ENCODE results near the gene DLL4.
"Not testable (repeated sequence)": the region's sequence is repeated elsewhere in the genome, so short reads cannot be mapped to it uniquely, and the experiment has no call there.

DLL4 gene

DNA sequence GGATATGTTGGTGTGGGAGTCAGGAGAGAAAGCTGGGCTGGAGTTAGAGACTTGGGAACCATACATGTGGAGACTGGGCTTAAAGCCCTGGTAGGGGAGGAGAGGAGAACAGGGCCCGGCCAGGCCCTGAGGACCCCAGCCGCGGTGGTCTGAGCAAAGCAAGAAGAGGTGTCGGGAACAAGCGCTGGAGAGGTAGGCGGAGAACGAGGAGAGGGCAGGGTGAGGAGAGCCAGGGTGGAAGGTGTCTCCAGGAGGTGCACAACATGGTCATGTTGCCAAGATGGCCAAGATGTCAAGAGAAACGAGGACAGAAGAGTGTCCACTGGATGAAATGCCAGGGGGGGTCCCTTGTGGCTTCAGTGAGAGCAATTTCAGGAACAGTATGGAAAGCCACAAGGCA, 29.6 kb downstream of the DLL4 start:
- no peak for DNase-seq (ENCODE audit: low read depth, low spot score)

- no peak for DNase-seq (ENCODE audit: low read depth, low spot score)
Observed at GRCh38 chr15:40959331-40960141, 30.4 kb downstream of the DLL4 start.

- DNase-seq (ENCODE audit: low read depth, low spot score) = no peak
Observed at GRCh38 chr15:40960151-40960885, 31.2 kb downstream of the DLL4 start.

- no peak for DNase-seq (ENCODE audit: low read depth, low spot score)
Observed at GRCh38 chr15:40960925-40961324, 31.8 kb downstream of the DLL4 start.

DNA sequence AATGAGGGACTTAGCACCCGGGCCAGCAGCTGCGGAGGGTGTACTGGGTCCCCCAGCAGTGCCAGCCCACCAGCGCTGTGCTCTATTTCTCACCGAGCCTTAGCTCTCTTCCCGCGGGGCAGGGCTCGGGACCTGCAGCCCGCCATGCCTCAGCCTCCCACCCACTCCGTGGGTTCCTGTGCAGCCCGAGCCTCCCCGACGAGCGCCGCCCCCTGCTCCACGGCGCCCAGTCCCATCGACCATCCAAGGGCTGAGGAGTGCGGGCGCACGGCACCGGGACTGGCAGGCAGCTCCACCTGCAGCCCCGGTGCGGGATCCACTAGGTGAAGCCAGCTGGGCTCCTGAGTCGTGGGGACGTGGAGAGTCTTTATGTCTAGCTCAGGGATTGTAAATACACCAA, 32.6 kb downstream of the DLL4 start:
- not testable (repeated sequence) for DNase-seq (ENCODE audit: low read depth, low spot score)

DNA sequence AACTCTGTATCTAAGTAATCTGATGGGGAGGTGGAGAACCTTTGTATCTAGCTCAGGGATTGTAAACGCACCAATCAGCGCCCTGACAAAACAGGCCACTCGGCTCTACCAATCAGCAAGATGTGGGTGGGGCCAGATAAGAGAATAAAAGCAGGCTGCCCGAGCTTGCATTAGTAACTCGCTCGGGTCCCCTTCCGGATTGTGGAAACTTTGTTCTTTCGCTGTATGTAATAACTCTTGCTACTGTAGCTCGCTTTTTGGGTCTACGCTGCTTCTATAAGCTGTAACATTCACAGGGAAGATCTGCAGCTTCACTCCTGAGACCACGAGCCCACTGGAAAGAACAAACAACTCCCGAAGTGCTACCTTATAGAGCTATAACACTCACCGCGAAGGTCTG, 33.2 kb downstream of the DLL4 start:
- not testable (repeated sequence) for DNase-seq (ENCODE audit: low read depth, low spot score)

GRCh38 chr15:40963201-40963600, 34.1 kb downstream of the DLL4 start:
- DNase-seq (ENCODE audit: low read depth, low spot score) = no peak

DNA sequence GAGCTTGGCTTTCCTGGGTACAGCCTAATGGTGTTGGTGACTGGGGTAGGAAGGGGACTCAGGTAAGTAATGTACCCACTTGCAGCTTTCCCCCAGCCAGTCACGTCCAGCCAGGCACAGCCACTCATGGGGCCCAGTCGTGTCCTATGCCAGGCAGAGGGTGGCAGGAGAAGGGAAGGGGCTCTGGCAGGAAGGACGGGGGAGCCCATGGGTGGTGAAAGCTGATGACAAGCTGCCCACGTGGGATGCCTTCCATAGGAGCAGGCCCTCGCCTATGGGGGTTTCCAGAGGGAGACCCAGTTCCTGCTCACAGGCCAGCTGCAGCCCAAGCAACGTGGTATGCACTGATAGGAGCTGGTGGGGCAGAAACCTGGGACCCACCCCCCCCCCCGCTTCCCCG, 34.9 kb downstream of the DLL4 start:
- no peak for DNase-seq (ENCODE audit: low read depth, low spot score)

GRCh38 chr15:40964634-40965033, 35.5 kb downstream of the DLL4 start:
- no peak for DNase-seq (ENCODE audit: low read depth, low spot score)

DNA sequence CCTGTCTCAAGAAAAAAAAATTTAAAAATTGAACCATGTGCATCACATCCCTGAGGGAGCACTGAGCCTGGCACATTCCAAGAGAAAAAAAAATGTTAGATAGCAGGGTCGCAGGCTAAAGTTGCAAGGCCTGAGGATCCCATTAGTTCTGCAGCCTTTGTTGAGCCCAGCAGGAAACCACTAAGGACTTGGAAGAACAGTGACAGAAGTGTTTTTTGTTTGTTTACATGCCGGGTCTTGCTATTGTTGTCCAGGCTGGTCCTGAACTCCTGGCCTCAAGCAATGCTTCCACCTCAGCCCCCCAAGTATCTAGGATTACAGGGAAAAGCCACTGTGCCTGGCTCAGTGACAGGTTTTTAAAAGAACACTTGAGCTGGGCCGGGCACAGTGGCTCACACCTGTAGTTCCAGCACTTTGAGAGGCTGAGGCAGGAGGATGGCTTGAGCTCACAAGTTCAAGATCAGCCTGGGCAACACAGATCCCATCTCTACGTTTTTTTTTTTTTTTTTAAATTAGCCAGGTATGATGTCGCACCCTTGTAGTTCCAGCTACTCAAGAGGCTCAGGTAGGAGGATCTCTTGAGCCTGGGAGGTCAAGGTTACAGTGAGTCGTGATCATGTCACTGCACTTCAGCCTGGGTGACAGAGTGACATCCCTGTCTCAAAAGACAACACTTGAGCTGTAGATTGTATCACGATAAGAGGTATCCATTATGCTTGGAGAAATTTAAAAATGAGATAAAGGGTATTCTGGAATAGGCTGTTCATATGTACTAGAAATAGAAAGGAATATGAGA, 39.3 kb downstream of the DLL4 start:
- no peak for DNase-seq (ENCODE audit: low read depth, low spot score)

DNA sequence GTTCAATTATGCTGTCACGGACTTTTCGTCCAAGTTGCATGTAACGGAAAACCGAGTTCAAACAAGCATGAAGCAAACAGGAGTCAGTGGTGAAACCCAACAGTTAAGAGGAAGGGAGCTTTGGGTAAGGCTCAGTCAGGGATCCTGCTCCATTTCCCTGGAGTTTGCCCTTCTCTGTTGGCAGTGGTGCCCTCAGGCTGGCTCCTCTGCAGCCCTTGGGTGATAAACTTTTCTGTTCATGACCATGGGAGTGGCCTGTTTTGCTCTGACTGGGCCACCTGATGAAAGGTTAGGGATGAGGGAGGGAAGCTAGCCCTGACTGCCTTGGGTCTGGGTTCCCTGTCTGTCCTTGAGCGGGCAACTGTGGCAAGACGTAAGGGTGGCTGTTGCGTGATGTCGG, 40.2 kb downstream of the DLL4 start:
- DNase-seq (ENCODE audit: low read depth, low spot score) = no peak

DNA sequence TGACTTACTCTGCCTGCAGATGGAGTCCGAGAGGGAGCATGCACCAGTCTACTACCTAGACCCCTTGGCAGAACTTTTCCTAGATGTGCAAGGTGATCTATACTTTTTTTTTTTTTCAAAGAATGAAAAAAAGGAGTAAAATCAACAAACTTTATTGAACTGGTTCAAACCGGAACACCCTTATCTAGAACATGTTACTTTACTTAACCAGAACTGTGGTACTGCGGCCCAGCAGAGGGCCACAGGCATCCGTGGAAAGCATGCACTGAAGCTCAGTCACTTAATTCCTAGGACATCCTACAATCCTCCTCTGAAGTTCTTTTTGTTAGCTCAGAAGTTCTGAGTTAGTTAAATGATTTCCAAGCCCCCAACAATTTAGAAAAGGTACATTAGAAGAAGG, 45.7 kb downstream of the DLL4 start:
- DNase-seq (ENCODE audit: low read depth, low spot score) = no peak

DNA sequence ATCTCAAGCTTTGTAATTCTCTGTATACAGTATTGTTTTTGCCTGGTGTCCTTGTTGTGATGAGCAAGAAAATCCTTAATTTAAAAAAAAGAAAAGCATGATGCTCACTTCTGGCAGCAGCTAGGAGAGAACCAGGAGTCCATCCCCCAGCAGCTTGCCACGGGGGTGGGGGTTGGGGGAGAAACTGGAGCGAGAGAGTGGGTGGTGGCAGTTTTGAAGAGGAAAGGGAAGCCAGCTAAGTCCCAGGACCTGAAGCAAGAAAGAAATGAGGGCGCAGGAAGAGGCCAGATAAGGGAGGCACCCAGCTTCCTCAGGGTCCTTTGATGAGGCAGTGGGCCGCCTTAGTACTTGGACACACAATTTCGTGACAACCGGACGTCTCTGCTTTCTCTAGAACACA, 47.7 kb downstream of the DLL4 start:
- no peak for DNase-seq (ENCODE audit: low read depth, low spot score)

GRCh38 chr15:40978141-40978540, 49.0 kb downstream of the DLL4 start:
- DNase-seq (ENCODE audit: low read depth, low spot score) = no peak

DNA sequence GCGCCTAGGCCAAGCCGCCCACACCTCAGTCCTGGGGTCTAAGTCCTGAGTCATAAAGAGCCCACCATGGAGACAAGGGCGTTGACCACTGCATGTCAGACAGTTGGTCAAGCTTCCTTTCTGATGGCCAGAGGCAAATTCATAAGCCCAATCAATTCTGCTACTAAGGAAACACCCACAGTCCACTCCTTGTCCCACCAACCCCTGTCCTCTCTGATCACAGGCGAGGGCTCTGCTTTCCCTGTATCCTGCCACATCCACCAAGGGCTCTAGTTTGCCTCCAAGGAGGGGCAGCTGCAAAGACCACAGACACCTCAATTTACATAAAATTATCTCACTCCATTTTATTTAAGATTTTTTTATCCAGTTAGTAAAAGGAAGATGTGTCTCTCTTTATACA, 49.4 kb downstream of the DLL4 start:
- no peak for DNase-seq (ENCODE audit: low read depth, low spot score)

DNA sequence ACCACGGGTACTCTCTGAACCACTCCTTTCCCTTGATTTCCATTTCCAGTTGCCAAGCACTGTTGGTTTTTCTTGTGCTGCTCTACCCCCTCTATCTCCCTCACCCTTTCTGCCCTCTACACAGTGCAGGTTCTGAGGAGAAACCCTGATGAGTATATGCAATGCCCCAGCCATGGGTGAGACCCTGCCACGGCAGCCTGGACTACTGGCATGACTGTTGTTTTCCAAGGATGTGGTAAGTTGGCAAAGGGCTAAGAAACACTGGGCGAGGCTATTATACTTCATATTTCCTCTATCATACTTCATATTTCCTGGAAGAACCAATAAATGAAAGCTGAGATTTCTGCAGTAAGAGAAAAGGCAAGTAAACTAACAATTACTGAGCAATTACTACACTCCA, 52.0 kb downstream of the DLL4 start:
- DNase-seq (ENCODE audit: low read depth, low spot score) = no peak

DNA sequence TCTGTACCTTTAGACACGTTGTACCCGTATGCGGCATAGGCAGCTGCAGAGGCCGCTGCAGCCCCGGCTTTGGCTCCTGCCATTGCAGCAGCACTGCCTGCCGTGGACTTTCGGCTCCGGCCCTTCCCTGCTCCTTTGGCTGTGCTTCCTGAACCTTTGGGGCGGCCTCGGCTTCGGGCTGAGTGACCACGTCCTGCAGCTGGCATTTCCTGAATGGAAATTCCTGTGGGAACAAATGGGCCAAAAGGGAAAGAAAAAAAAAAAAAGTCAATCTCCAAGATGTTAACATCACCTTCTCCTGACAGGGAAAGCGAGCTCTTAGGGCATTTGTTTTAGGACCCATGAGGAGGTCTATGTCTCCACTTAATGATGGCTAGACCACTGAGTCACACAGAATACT, 53.7 kb downstream of the DLL4 start:
- DNase-seq (ENCODE audit: low read depth, low spot score) = no peak

DNA sequence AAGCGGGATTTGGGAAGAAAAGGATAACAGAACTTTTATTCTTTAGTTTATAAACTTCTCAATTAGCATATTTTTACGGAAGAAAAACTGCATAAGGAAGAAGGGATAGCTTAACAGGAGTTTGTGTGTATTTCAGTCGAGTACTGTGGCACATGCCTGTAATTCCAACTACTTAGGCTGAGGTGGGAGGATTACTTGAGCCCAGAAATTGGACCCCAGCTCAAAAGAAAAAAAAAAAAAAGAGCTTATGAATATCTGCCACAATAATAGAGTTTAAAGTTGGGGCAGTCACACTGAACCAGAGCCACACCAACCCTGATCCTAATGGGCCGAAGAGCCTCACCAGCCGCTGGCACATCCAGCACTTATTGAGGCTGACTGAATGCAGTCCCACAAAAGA, 55.3 kb downstream of the DLL4 start:
- no peak for DNase-seq (ENCODE audit: low read depth, low spot score)

DNA sequence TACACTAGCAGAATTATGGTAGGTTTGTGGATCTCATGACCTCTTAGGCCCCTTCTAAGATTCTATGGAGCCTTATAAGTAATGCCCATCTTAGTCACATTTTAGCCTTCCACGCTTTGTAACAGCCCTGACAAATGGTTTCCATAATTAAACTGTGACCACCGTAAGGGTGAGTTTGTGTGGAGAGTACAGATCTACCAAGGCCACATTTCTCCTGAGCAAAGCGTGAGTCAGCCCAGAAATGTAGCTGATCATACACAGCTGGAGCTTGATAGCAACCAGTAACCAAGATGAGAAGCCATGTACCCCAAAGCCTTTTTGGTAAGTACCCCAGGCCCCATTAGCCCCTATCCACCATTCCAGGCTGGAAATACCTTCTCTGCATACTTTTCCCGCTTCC, 55.8 kb downstream of the DLL4 start:
- no peak for DNase-seq (ENCODE audit: low read depth, low spot score)

DNA sequence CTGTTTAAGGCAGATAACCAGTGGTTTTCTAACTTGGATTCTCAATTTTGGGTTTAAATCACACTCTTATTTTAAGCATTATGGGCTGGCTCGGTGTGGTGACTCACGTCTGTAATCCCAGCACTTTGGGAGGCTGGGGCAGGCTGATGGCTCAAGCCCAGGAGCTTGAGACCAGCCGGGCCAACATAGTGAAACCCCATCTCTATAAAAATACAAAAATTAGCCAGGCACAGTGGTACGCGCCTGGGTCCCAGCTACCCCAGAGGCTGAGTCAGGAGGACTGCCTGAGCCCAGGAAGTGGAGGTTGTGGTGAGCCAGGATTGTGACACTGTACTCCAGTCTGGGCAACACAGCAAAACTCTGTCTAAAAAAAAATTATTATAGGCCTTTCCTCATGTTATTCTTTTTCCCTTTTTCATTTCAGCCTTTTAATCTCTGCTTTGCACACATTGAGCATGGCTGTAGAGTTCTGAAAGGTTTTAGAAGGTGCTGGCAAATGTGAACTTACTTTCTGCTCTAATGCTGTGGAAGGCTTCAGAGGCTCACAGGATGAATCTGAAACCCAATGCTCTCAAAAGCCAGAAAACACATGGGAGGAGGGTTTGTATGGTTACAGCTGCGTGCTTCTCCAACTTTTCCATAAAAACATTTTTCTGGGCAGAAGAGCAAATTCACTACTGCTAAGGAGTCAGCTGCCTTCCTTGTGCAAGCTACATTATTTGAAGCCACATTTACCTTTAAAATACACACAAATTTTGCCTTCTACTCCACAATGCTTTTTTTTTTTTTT, 56.6 kb downstream of the DLL4 start:
- no peak for DNase-seq (ENCODE audit: low read depth, low spot score)

- no peak for DNase-seq (ENCODE audit: low read depth, low spot score)
Observed at GRCh38 chr15:40986820-40987219, 57.7 kb downstream of the DLL4 start.

DNA sequence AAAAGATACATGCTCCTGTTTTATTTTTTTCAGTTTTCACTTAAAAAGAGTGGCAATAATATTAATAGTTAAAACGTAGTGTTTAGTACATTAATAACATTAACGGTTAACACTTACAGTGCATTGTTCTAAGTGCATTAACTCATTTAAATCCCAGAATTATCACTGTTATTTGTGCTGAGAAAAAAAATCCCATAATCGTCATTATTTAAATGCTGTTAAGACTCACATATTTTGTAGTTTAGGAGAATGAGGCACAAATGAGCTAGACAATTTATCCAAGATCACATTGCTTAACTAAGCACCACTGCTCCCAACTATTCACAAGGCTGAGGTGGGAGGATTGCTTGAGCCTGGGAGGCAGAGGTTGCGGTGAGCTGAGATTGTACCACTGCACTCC, 59.0 kb downstream of the DLL4 start:
- no peak for DNase-seq (ENCODE audit: low read depth, low spot score)
